Measurements from ENCODE around the gene ITGB1.

GRCh38 chr10:32946108-32946507 is 11.9 kb downstream of the ITGB1 start:
- TF ChIP-seq CTCF (IDR thresholded peaks at IDR 0.05; ENCODE audit: low read length) (no peak), EZH2 (IDR thresholded peaks at IDR 0.05; ENCODE audit: borderline replicate concordance, low read length) (no peak)

All from OCI-LY1 (cell line).